ENCODE measurements around the gene SLCO2A1. TPM values are rescaled to one million over a fixed set of nuclear protein-coding genes. Genes with fewer than 3 reads are reported as not detected.
A peak's percentile ranks its signal among the peaks of the same experiment; 100 is the strongest.

SLCO2A1 gene
- total RNA-seq, 1 donor from 2014 or later, result 1.0 TPM

GRCh38 chr3:133953297-133953696 lies 76.4 kb downstream of the SLCO2A1 start:
- DNase-seq (ENCODE audit: low spot score), result peak; percentile 46
- H3K4me1 Mint-ChIP-seq (ENCODE audit: low read depth), result peaks cover 12% of the 10 kb centered on the region
- peaks cover 5% of the 10 kb centered on the region for H3K27me3 Mint-ChIP-seq (ENCODE audit: low read depth)
- H3K4me3 Mint-ChIP-seq (ENCODE audit: unreplicated experiment), result no peak overlapping the region
- TF ChIP-seq CTCF (IDR thresholded peaks at IDR 0.05), result no peak
- H3K27ac Mint-ChIP-seq (ENCODE audit: unreplicated experiment), result no peak overlapping the region
- peaks cover 8% of the 10 kb centered on the region for H3K9me3 Mint-ChIP-seq (ENCODE audit: low read depth)
- H3K36me3 Mint-ChIP-seq (ENCODE audit: low read depth), result no peaks in the 10 kb centered on the region

- DNase-seq (ENCODE audit: low spot score), result no peak
- Mint-ChIP-seq H3K9me3 (ENCODE audit: low read depth) (peaks cover 8% of the 10 kb centered on the region), H3K4me1 (ENCODE audit: low read depth) (peaks cover 34% of the 10 kb centered on the region), H3K27ac (ENCODE audit: unreplicated experiment) (peak overlapping the region; percentile 13), H3K4me3 (ENCODE audit: unreplicated experiment) (no peak overlapping the region), H3K27me3 (ENCODE audit: low read depth) (peaks cover 5% of the 10 kb centered on the region), H3K36me3 (ENCODE audit: low read depth) (no peaks in the 10 kb centered on the region)
- TF ChIP-seq CTCF (IDR thresholded peaks at IDR 0.05), result no peak
Observed at GRCh38 chr3:133949438-133949837, 80.3 kb downstream of the SLCO2A1 start.

- Mint-ChIP-seq H3K4me1 (ENCODE audit: low read depth) (peaks cover 39% of the 10 kb centered on the region), H3K27ac (ENCODE audit: unreplicated experiment) (no peak overlapping the region), H3K9me3 (ENCODE audit: low read depth) (peaks cover 8% of the 10 kb centered on the region), H3K36me3 (ENCODE audit: low read depth) (no peaks in the 10 kb centered on the region), H3K4me3 (ENCODE audit: unreplicated experiment) (no peak overlapping the region), H3K27me3 (ENCODE audit: low read depth) (peaks cover 5% of the 10 kb centered on the region)
- no peak for TF ChIP-seq CTCF (IDR thresholded peaks at IDR 0.05)
- peak; percentile 30 for DNase-seq (ENCODE audit: low spot score)
Observed at GRCh38 chr3:133948996-133949395, 80.7 kb downstream of the SLCO2A1 start.

GRCh38 chr3:133948131-133948810 lies 81.5 kb downstream of the SLCO2A1 start:
- peaks cover 5% of the 10 kb centered on the region for H3K27me3 Mint-ChIP-seq (ENCODE audit: low read depth)
- peaks cover 46% of the 10 kb centered on the region for H3K4me1 Mint-ChIP-seq (ENCODE audit: low read depth)
- no peak for TF ChIP-seq CTCF (IDR thresholded peaks at IDR 0.05)
- no peak overlapping the region for H3K27ac Mint-ChIP-seq (ENCODE audit: unreplicated experiment)
- peaks cover 8% of the 10 kb centered on the region for H3K9me3 Mint-ChIP-seq (ENCODE audit: low read depth)
- DNase-seq (ENCODE audit: low spot score), result peak; percentile 63
- no peaks in the 10 kb centered on the region for H3K36me3 Mint-ChIP-seq (ENCODE audit: low read depth)
- H3K4me3 Mint-ChIP-seq (ENCODE audit: unreplicated experiment), result no peak overlapping the region

GRCh38 chr3:133945381-133946095 lies 84.2 kb downstream of the SLCO2A1 start:
- peak; percentile 27 for DNase-seq (ENCODE audit: low spot score)
- Mint-ChIP-seq H3K36me3 (ENCODE audit: low read depth) (no peaks in the 10 kb centered on the region), H3K27me3 (ENCODE audit: low read depth) (peaks cover 2% of the 10 kb centered on the region), H3K4me1 (ENCODE audit: low read depth) (peaks cover 59% of the 10 kb centered on the region), H3K4me3 (ENCODE audit: unreplicated experiment) (no peak overlapping the region), H3K27ac (ENCODE audit: unreplicated experiment) (peak overlapping the region; percentile 84), H3K9me3 (ENCODE audit: low read depth) (no peaks in the 10 kb centered on the region)
- TF ChIP-seq CTCF (IDR thresholded peaks at IDR 0.05), result no peak
